GM18505 (cell line): Measurements from ENCODE around the gene UBE2D2.

Experiments
- ATAC-seq: cut with Tn5 transposase; IDR thresholded peaks from one replicate; pipeline ENCODE4 v1.9.1; 2021; ENCODE audit not compliant: unreplicated experiment
- POLR2A ChIP-seq: IDR thresholded peaks from 4 replicates; pipeline ENCODE4 v1.6.1; 2011; ENCODE audit warnings: borderline replicate concordance; ENCODE audit not compliant: insufficient read depth, insufficient read length; ENCODE audit errors: extremely low read depth

Gene UBE2D2

GRCh38 chr5:139641116-139642080, 80.3 kb downstream of the UBE2D2 start:
- no peak for TF ChIP-seq POLR2A
- ATAC-seq = no peak

DNA sequence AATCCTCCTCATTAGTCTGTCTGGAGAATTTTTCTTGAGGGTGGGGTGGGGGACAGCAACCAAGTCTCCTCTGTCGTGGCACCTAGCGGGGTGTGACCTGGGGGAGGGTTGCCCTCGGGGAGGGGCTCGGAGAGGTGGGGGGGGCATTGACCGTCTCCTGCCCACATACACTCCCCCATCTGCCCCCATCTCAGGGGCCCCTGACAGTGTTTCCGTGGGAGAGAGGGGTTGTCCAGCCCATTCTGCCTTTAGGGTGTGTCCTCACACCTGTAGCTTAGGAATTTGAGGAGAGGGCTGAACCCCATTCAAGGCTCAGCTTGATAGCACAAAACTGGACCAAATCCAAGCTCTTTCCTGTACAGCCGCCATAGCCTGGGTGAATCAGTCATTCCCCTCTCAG, 81.1 kb downstream of the UBE2D2 start:
- no peak for TF ChIP-seq POLR2A
- ATAC-seq = no peak

DNA sequence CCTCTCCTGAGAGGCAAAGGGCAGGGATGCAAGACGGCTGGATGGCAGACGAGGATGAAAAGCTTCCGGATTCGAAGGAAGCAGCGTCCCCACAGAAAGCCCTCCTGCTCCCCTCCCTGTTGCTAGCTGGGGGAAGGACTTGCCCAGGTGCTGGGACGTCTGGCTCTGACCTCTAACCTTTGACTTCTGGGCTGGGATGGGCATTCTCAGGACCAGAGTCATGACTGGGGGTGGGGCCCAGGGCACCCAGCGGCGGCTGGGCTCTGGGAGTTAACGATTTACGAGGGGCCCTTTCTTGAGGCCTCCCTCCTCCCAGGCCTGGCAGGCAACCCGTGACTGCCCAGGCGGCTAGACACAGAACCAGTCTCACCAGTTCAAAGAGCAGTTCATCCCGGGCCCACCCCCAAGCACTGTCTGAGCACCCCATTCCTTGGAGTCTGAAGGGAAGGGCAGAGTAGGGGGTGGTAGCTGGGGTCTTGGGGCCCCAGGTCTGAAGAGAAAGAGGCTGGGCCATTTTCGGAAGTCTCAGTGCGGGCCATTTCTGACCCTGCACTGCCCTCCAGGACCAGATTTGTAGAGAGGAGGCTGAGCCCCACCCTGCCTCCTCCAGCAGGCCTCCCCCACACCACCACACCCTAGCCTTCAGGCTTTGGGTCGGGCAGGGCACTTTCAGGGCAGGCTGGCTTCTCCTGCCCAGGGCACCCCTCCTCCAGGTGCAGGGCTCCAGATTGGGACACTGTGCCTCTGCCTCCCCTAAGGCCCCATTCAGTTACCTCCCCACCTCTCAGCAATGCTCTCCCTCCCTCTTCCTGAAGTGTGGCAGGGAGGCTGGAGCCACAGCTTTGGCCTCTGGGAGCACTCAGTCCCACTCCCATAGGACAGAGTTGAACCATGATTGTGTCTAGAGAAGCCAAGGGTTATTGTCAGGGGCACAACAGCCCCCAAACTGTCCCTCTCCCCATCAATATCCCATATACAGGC, 82.0 kb downstream of the UBE2D2 start:
- no peak for TF ChIP-seq POLR2A
- ATAC-seq = no peak

DNA sequence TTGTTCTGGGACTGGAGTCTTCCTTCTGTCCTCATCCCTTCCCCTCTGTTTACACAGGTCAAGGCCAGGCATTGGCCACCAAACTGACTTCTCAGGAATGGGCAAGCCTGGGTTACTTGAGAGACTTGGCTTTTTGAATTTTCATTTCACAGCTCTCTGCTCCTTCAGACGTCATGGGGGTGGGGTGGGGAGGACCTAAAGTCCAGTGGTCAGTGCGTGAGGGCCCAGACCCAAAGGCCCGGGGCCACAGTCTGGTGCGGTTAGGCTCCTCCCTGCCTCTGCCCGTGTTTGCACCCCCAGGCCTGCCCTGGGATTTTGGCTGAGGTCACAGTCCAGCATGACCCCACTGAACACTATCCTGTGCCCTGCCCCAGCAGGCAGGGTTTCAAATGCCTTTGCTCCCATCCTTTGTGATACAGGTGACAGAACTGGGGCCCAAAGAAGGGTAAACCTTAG, 82.9 kb downstream of the UBE2D2 start:
- no peak for ATAC-seq
- TF ChIP-seq POLR2A = no peak

GRCh38 chr5:139644646-139645429, 83.7 kb downstream of the UBE2D2 start:
- TF ChIP-seq POLR2A = no peak
- ATAC-seq = no peak

- TF ChIP-seq POLR2A = no peak
- no peak for ATAC-seq
These were observed 84.3 kb downstream of the UBE2D2 start for GRCh38 chr5:139645430-139645871.

DNA sequence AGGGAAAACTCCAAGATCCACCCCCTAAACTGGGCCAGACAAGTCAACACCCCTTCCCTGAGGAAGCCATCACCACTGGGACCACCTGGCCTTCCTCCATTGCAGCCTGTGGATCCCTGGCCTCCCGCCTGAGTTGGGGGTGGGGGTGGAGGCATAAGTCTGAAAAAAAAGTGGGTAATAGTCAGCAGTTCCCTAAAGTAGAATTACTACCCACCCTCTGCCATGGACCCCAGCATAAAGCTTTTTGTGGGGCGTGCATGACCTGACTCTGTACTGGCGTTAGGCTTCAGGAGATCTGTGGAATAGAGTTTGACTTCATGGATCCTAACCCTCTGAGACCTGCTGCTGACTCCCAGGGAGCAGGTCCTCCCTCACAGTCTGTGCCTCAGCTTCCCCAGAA, 85.0 kb downstream of the UBE2D2 start:
- ATAC-seq = no peak
- no peak for TF ChIP-seq POLR2A

DNA sequence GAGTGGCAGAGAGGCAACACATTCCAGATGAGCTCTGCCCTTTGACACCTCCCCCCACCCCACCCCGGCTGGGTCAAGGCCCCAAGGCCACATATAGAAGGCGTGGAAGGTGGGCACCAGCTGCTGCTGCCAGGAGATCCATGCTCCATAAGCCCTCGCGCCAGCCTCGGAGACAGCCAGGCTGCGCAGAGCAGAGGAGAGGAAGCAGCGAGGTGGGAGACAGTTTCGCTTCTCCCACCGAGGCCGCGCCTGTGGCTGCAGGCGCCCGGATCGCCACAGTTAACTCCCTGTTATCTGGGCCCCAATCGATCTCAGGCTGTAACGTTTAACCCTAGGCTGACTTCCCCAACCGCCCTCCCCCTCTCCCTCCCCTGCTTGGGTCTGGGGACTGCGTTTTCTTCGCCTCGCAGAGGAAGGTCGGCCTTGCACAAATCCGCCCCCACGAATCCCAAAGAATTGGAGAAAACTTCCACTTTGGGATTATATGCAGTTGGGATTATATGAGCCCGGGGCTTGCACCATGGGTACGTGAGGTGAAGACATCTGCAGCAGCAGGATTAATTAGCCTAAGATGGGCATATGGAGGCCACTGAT, 85.9 kb downstream of the UBE2D2 start:
- no peak for ATAC-seq
- TF ChIP-seq POLR2A = no peak

- no peak for ATAC-seq
- no peak for TF ChIP-seq POLR2A
These were observed 86.5 kb downstream of the UBE2D2 start for GRCh38 chr5:139647506-139648204.

DNA sequence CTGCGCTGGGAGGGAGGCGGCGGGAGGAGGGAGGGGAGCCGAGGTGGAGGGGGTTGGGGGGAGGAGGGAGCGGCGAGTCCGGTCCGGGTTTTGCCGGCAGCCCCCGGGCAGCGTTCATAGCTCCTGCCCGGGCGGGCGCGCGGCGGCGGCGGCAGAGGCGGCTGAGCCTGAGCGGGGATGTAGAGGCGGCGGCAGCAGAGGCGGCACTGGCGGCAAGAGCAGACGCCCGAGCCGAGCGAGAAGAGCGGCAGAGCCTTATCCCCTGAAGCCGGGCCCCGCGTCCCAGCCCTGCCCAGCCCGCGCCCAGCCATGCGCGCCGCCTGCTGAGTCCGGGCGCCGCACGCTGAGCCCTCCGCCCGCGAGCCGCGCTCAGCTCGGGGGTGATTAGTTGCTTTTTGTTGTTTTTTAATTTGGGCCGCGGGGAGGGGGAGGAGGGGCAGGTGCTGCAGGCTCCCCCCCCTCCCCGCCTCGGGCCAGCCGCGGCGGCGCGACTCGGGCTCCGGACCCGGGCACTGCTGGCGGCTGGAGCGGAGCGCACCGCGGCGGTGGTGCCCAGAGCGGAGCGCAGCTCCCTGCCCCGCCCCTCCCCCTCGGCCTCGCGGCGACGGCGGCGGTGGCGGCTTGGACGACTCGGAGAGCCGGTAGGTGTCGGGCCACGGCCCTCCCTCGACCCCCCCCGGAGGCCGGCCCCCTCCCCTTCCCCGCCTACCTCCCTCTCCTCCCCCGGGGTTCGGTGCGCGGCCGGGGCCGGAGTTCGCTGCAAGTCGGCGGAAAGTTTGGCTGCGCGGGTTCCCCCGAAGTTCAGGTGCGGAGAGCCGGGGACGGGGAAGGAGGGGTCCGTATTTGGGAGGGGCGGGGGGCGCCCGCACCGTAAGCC, 87.3 kb downstream of the UBE2D2 start, which contains the start of gene CXXC5:
TSS of gene CXXC5 (plus strand) at position 145 of the 877 bp plus-strand sequence. CDS start 32,175 bp downstream, outside the sequence.
- peak; percentile 70 for TF ChIP-seq POLR2A
- peak; percentile 23 for ATAC-seq
